GM10266 (cell line): ENCODE results near the gene OR2A2.
"Not testable (repeated sequence)": the region's sequence is repeated elsewhere in the genome, so short reads cannot be mapped to it uniquely, and the experiment has no call there.

ENCODE experiments used
- DNase-seq: peaks from one replicate; pipeline ENCODE4 v3.0.0; 2012; ENCODE audit errors: extremely low spot score
- CTCF ChIP-seq: IDR thresholded peaks from 2 replicates; pipeline ENCODE4 v1.5.1; 2012; ENCODE audit warnings: mild to moderate bottlenecking, low read depth; ENCODE audit not compliant: control insufficient read depth, insufficient read depth; ENCODE audit errors: missing control alignments

Gene OR2A2

GRCh38 chr7:144113651-144114050 lies 4.3 kb downstream of the OR2A2 start:
- no peak for DNase-seq
- TF ChIP-seq CTCF = no peak

- TF ChIP-seq CTCF = no peak
Observed at GRCh38 chr7:144118341-144118740, 9.0 kb downstream of the OR2A2 start.

GRCh38 chr7:144122876-144123275 lies 13.5 kb downstream of the OR2A2 start, which contains the start of gene OR2A14:
Gene OR2A14, plus strand, starts transcription at chr7:144123176. Its CDS starts 5,937 bp downstream, at chr7:144129113.
- no peak for TF ChIP-seq CTCF
- no peak for DNase-seq

More at GRCh38 chr7:144118341-144118740, 9.0 kb downstream of the OR2A2 start:
- DNase-seq = no peak

- DNase-seq = peak; percentile 75
- peak; percentile 88 for TF ChIP-seq CTCF
Observed at GRCh38 chr7:144127714-144128334, 18.4 kb downstream of the OR2A2 start.

GRCh38 chr7:144129601-144130000 lies 20.2 kb downstream of the OR2A2 start:
- DNase-seq = not testable (repeated sequence)

- no peak for TF ChIP-seq CTCF
- DNase-seq = no peak
Observed at GRCh38 chr7:144130730-144131129, 21.3 kb downstream of the OR2A2 start.

- TF ChIP-seq CTCF = no peak
- no peak for DNase-seq
Observed at GRCh38 chr7:144132262-144132661, 22.9 kb downstream of the OR2A2 start.

- DNase-seq = no peak
- TF ChIP-seq CTCF = no peak
Observed at GRCh38 chr7:144133307-144133706, 23.9 kb downstream of the OR2A2 start.
